Neural progenitor cell (in vitro differentiated cells): ENCODE results near the gene ZNF343.

Experiments used
- EZH2 ChIP-seq: fragments of 200-600 bp; sonication (generic); IDR thresholded peaks from 2 replicates; pipeline ENCODE4 v1.6.1; 2017; ENCODE audit warnings: antibody characterized with exemption, mild to moderate bottlenecking, moderate library complexity
- TF ChIP-seq, protein P1 (sequence below): fragments of 200-600 bp; sonication (generic); IDR thresholded peaks from 2 replicates; pipeline ENCODE4 v1.5.1; 2017; ENCODE audit warnings: antibody characterized with exemption, mild to moderate bottlenecking

DNA sequence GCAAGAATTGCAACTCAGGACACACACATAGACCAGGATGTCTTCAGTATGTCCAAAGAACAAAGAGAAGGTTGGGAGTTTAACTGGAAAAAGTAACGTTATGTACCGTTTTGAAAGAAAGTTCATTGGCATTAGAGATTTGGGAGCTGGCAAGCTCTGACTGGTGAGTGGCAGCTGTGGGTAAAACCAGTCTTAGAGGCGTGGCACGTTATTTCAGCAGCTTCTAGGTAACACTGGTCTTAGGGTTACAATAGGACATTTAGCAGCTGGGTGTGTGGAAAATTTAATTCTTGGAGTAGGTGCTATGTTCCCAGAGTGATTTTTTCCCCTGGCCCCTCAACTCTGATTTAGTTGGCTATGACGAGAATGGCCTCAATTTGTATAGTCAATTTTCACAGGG lies 57.3 kb downstream of the ZNF343 start:
- TF ChIP-seq, protein P1, sequence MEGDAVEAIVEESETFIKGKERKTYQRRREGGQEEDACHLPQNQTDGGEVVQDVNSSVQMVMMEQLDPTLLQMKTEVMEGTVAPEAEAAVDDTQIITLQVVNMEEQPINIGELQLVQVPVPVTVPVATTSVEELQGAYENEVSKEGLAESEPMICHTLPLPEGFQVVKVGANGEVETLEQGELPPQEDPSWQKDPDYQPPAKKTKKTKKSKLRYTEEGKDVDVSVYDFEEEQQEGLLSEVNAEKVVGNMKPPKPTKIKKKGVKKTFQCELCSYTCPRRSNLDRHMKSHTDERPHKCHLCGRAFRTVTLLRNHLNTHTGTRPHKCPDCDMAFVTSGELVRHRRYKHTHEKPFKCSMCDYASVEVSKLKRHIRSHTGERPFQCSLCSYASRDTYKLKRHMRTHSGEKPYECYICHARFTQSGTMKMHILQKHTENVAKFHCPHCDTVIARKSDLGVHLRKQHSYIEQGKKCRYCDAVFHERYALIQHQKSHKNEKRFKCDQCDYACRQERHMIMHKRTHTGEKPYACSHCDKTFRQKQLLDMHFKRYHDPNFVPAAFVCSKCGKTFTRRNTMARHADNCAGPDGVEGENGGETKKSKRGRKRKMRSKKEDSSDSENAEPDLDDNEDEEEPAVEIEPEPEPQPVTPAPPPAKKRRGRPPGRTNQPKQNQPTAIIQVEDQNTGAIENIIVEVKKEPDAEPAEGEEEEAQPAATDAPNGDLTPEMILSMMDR, result no peak
- no peak for TF ChIP-seq EZH2
